Heart left ventricle (tissue), 16 donors: ENCODE measurements around the gene SPOCK2. TPM values are rescaled to one million over a fixed set of nuclear protein-coding genes. Genes with fewer than 3 reads are reported as not detected.
A peak's percentile ranks its signal among the peaks of the same experiment; 100 is the strongest.

Source experiments
- ATAC-seq, 4 donors: fragments of 200-7000 bp; cut with Tn5 transposase; one replicate each; pipeline ENCODE4 v1.9.1; 2020 to 2022; ENCODE audit warnings: moderate library complexity in 4 of 4, mild to moderate bottlenecking in 3 of 4, moderate number of reproducible peaks in 1 of 4
- DNase-seq, 5 donors: peaks; one replicate each; pipeline ENCODE4 v3.0.0-alpha.2; 2020
- H3K27ac ChIP-seq, 12 donors: fragments of 200-600 bp; sonication (generic) in 4 of 12; one replicate each; pipeline versions ENCODE4 v1.5.0 to v1.8.0; 2016 to 2022; ENCODE audit warnings: mild to moderate bottlenecking in 2 of 12
- H3K27me3 ChIP-seq, 9 donors: fragments of 200-600 bp; sonication (generic) in 2 of 9; one replicate each; pipeline versions ENCODE4 v1.5.1 to v1.8.0; 2016 to 2022; ENCODE audit warnings: mild to moderate bottlenecking in 3 of 9
- H3K36me3 ChIP-seq, 9 donors: fragments of 200-600 bp; sonication (generic) in 2 of 9; one replicate each; pipeline versions ENCODE4 v1.5.0 to v1.8.0; 2018 to 2022; ENCODE audit warnings: mild to moderate bottlenecking in 2 of 9
- H3K4me1 ChIP-seq, 12 donors: fragments of 200-600 bp; sonication (generic) in 4 of 12; one replicate each; pipeline versions ENCODE4 v1.5.0 to v1.8.0; 2016 to 2022; ENCODE audit warnings: mild to moderate bottlenecking in 3 of 12
- H3K4me3 ChIP-seq, 12 donors: fragments of 200-600 bp; sonication (generic) in 4 of 12; one replicate each; pipeline versions ENCODE4 v1.5.0 to v1.8.0; 2017 to 2022; ENCODE audit warnings: mild to moderate bottlenecking in 9 of 12, moderate library complexity in 4 of 12
- H3K9me3 ChIP-seq, 12 donors: fragments of 200-600 bp; sonication (generic) in 4 of 12; one replicate each; pipeline versions ENCODE4 v1.5.0 to v1.8.0; 2016 to 2022; ENCODE audit warnings: mild to moderate bottlenecking in 1 of 12
- CTCF ChIP-seq, 12 donors: fragments of 200-600 bp; sonication (generic) in 4 of 12; IDR thresholded peaks; one replicate each; pipeline versions ENCODE4 v1.5.0 to v1.8.0; 2018 to 2022; ENCODE audit warnings: antibody characterized with exemption in 12 of 12, mild to moderate bottlenecking in 5 of 12
- POLR2A ChIP-seq, 2 donors: fragments of 450-650 bp; IDR thresholded peaks; one replicate each; pipeline ENCODE4 v1.6.1; 2017; ENCODE audit warnings: antibody characterized with exemption in 2 of 2, mild to moderate bottlenecking in 2 of 2, moderate library complexity in 2 of 2
- WGBS, 4 donors: extraction: QIAGEN DNeasy Blood & Tissue Kit in 2 of 4; methylation state at CpG; one replicate each; pipeline versions ENCODE4 v1.1.5 to v1.1.7; 2013 to 2018; 5-methylcytosine and 5-hydroxymethylcytosine counted together
- intact Hi-C, 10 donors: fragments of 100-400 bp; cut with DNase I; formaldehyde crosslinking; loops; one replicate each; pipeline versions ENCODE4 v1.11.1 to v1.14.2; 2022
- polyA plus RNA-seq, 2 donors: library from polyadenylated mRNA; stranded (reverse); fragments of 200-250 nt; gene quantifications; one replicate each; pipeline ENCODE4 v1.2.3, GENCODE V29; 2013
- total RNA-seq, 9 donors: library from RNA; depleted of rRNA in 2 of 9; stranded (reverse); fragments of >200 nt in 2 of 9; fragmentation: NEBNext Ultra II Directional in 3 of 9; extraction: Animal tissue kit (Norgen Biotek cat#: 25700) in 3 of 9; gene quantifications; one replicate each; pipeline versions ENCODE4 v1.1.0 to v1.2.4, GENCODE V29; 2016 to 2023
- donor health status: ischemic (EF 13 %, LVEDD 7.1; RV severe dilation, severe dysfunction).
- donor health status: healthy with polysubstance abuse.
- donor health status: DM: no; HTN: yes; CAD: no.
- donor health status: DM: no; HTN: no; CAD: no.
- donor health status: ischemic (EF 25% LVEDD 6.9; RV normal size, moderate dysfunction).
- donor health status: ischemic (EF 25% LVEDD 5.7; RV mildly dilated, moderate dysfunction).
- donor health status: healthy.
- donor health status: DM: yes; HTN: yes; CAD: no.
- donor health status: ischemic (EF 35%, LVEDD 5.7; RV mildly dilated, moderate dysfunction).
- donor health status: nonischemic (EF 11% LVEDD 7.7; RV severe dilation, severe dysfunction).
- donor health status: DM: yes; HTN: yes; CAD: no.
- donor health status: PGD.
- donor health status: ischemic (EF 29% LVEDD 5.4; RV normal size, mild dysfunction).
- donor health status: nonischemic (EF 23%, LVEDD 6.1; RV moderate dilation, normal function).

Gene SPOCK2
- total and polyA plus RNA-seq, 11 donors, result 4.4 to 16.6 (median 8.0) TPM

GRCh38 chr10:72114706-72115450, 26.5 kb upstream of the SPOCK2 start:
- peaks cover 0 to 29% (median 3%) of the 10 kb centered on the region in 12 donors for H3K4me1 ChIP-seq
- H3K27ac ChIP-seq, result no peak overlapping the region
- DNase-seq (no peak), ATAC-seq (no peak)
- peaks cover 0 to 7% (median 0%) of the 10 kb centered on the region in 9 donors for H3K36me3 ChIP-seq
- no peak for TF ChIP-seq CTCF (IDR thresholded peaks at IDR 0.05)
- TF ChIP-seq POLR2A (IDR thresholded peaks at IDR 0.05), result no peak
- H3K9me3 ChIP-seq, result peaks cover 0 to 10% (median 0%) of the 10 kb centered on the region in 12 donors
- intact Hi-C loops, result loop anchor here in 2 of 10 donors (10.0 kb wide), 2 partner anchors 60 kb away; no protein-coding TSS in a partner anchor
- whole genome bisulfite sequencing, 4 donors, result 67 to 81% (median 78%) methylated on average over 2 of the region's 2 CpGs
- no peak overlapping the region for H3K4me3 ChIP-seq
- H3K27me3 ChIP-seq, result no peaks in the 10 kb centered on the region

- 45 to 79% (median 64%) methylated on average over 11 of the region's 11 CpGs for WGBS, 4 donors
- peak overlapping the region; percentile 57 to 87 (median 76) for H3K27ac ChIP-seq
- H3K4me1 ChIP-seq, result peaks cover 0 to 47% (median 23%) of the 10 kb centered on the region in 12 donors
- H3K27me3 ChIP-seq, result no peaks in the 10 kb centered on the region
- no peaks in the 10 kb centered on the region for H3K36me3 ChIP-seq
- no peaks in the 10 kb centered on the region for H3K9me3 ChIP-seq
- H3K4me3 ChIP-seq, result no peak overlapping the region
- TF ChIP-seq CTCF (IDR thresholded peaks at IDR 0.05) (no peak), POLR2A (IDR thresholded peaks at IDR 0.05) (no peak)
- intact Hi-C loops, result loop anchor here in 2 of 10 donors (10.0 kb wide), 2 partner anchors 56 to 64 kb away; no protein-coding TSS in a partner anchor
- DNase-seq, result peak in 4 of 5 donors; percentile 40 to 48 (median 43)
- peak; percentile 86 to 91 (median 89) for ATAC-seq
These were observed 22.5 kb upstream of the SPOCK2 start for GRCh38 chr10:72110673-72111401.

GRCh38 chr10:72109636-72110157, 21.3 kb upstream of the SPOCK2 start:
- ATAC-seq, result no peak
- intact Hi-C loops, result loop anchor here in 4 of 10 donors (5.0 to 10.0 kb wide), 3 partner anchors 52 to 65 kb away; no protein-coding TSS in a partner anchor
- DNase-seq, result no peak
- no peaks in the 10 kb centered on the region for H3K27me3 ChIP-seq
- peak overlapping the region; percentile 49 to 87 (median 73) for H3K27ac ChIP-seq
- peaks cover 0 to 48% (median 25%) of the 10 kb centered on the region in 12 donors for H3K4me1 ChIP-seq
- no peaks in the 10 kb centered on the region for H3K9me3 ChIP-seq
- WGBS, 4 donors, result 83 to 89% (median 86%) methylated on average over 8 of the region's 8 CpGs
- TF ChIP-seq CTCF (IDR thresholded peaks at IDR 0.05) (no peak), POLR2A (IDR thresholded peaks at IDR 0.05) (no peak)
- no peaks in the 10 kb centered on the region for H3K36me3 ChIP-seq
- no peak overlapping the region for H3K4me3 ChIP-seq
